HG03064 (cell line): Measurements from ENCODE around the gene CIAO3.
"Not testable (repeated sequence)": the region's sequence is repeated elsewhere in the genome, so short reads cannot be mapped to it uniquely, and the experiment has no call there.

Source experiments
- ATAC-seq: cut with Tn5 transposase; IDR thresholded peaks from one replicate; pipeline ENCODE4 v1.9.1; 2021; ENCODE audit warnings: low read depth; ENCODE audit not compliant: unreplicated experiment

CIAO3 gene

DNA sequence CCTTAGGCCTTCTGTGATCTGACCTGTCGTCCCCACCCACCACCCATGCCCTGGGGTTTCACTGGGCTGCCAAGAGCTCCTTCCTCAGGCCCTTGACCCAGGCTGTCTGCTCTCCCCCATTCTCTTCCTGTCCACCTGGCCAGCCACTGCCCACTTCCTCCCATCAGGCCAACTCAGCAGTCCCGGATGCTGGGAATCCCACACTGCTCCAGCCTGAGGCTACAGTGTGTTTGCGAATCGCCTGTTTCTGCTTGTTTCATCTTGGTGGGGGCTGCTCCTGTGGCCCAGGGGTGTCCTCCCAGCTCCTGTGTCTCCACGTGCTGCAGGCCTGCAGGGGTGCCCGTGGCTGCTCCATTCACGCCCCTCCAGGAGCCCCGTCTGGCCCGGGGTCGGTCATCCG is 26.7 kb downstream of the CIAO3 start:
- ATAC-seq, result no peak

DNA sequence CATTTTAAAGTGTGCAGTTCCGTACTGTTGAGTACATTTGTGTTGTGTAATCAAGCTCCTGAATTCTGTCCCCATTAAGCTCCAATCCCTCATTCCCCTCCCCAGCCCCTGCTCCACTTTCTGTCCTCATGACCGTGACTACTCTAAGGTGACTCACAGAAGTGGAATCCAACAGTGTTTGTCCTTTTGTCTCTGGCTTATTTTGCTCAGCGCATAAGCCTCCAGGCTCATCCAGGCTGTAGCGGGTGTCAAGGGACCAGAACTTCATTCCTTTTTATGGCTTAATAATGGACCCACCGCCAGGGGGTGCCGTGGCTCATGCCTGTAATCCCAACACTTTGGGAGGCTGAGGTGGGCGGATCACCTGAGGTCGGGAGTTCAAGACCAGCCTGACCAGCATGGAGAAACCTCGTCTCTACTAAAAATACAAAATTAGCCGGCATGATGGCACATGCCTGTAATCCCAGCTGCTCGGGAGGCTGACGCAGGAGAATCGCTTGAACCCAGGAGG is 28.0 kb downstream of the CIAO3 start:
- not testable (repeated sequence) for ATAC-seq

DNA sequence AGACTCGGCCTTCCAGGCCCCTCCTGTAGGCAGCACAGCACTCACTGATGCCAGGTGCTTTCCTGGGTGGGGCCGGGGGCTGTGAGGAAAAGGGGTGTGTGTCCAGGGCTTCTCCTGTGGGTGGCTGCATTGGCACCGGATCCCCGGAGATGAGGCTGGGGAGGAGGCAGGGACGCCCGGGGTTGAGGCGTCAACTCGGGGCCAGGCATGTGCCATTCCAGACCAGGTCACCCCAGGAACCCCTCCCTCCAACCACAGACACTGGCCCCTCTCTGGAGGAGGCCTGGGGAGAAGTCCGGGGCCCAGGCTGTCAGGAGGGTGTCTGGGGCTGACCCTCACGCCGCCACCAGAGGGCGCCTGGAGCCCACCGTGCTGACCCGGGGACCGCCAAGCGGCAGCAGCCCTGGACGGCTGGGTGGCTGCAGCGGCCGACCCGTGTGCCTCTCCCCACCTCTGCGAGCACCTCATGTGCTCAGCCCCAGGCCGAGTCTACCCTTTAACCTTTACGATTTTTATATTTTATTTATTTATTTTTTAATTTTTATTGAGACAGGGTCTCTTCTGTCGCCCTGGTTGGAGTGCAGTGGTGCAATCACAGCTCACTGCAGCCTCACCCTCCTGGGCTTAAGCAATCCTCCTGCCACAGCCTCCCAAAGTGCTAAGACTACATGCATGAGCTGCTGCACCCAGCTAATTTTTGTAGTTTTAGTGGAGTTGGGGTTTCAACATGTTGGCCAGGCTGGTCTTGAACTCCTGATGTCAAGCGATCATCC is 29.1 kb downstream of the CIAO3 start:
- no peak for ATAC-seq

DNA sequence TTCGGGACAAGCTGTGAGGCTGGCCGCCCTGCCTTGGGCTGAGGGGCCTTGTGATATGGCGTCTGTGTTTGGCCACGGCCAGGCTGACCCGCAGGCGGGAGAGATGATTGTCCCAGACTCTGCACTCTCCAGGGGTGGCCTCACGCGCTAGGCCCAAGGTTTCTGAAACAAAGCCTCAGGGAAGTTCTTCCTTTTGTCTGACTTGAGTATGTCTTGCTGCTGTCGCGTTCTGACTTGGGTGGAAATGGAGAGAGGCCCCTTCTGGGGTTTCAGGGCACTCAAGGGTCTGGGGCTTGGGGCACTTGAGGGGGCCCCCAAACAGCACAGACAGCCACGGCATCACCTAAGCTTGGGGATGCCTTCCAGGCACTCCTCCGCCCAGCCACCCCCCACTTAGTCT is 29.7 kb downstream of the CIAO3 start:
- no peak for ATAC-seq

DNA sequence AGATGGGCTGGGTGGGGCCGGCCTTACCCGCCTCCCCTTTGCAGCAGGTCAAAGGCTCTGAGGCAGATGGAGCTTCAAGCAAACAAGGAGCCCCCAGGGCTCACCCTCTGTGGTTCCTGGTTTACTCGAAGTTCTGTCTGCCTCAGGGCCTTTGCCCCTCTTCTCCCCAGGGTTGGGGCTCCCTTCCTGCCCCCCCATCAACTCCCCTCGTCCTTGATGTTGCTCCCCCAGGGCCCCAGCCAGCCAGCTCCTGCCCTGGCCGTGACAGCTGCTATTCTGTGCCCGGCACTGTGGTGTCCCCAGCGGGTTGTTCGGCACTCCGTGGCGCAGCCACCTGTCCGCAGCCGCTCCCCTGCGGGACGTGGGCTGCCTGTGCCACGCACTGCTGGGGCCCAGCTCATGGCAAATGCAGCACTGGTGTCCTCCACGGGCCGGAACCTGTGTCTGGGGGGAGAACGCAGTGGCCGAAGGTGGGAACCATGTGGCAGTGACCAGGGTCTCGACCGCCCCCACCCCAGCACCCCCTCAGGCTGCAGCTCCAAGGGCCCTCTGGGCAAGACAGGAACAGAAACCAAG is 30.2 kb downstream of the CIAO3 start:
- no peak for ATAC-seq

DNA sequence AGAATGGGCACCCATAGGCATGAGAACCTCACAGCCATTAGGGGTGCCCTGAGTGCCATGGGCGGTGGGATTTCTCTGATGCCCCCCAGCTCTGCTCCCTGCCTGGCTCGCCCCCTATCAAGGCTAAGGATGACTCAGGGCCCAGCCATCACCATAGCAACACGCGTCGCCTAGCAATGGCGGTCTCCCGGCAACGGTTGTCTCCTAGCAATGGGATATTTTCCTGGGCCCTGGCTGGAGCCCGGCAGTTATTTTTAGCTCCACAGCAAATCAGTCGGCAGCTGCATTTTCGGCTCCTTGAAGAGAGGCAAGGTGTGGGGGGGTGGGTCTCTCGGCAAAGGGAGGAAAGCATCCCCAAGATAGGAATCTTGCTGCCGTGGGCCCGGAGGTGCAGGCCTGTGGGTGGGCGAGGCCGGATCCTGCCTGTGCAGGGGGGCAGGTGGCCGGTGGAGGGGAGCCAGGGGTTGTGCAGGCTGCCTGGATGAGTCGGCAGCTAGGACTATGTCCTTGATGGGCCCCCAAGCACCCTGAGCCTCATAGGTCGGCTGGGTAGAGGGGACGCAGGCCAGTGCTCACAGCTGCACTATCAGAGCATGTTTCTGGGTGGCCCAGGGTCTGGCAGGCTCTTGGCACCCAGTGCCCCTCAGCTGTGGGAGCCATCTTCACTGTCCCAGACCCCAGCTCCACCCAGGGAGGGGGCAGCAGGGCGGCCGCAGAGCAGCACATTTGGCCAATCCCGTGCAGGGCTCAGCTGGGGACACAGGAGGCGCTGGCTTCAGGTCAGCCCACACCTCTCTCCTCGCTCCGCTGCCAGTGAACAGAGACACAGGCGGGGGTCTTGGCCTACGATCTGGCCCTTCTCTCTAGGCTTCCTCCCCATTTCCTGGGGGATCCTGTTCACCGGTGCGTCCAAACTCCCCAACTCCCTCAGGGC is 31.0 kb downstream of the CIAO3 start:
- ATAC-seq, result no peak

DNA sequence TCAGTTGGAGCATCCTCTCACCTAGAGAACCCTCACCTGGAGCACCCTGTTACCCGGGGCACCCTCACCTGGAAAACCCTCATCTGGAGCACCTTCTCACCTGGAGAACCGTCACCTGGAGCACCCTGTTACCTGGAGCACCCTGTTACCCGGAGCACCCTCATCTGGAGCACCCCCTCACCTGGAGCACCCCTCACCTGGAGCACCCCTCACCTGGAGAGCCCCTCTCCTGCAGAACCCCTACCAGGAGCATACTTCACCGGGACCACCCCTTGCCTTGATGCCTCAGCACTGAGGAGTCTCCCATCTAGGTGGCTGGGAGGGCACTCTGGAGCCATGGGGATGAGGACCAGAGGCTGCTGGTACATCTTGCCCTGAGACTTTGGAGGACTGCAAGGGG is 31.8 kb downstream of the CIAO3 start:
- ATAC-seq, result no peak

DNA sequence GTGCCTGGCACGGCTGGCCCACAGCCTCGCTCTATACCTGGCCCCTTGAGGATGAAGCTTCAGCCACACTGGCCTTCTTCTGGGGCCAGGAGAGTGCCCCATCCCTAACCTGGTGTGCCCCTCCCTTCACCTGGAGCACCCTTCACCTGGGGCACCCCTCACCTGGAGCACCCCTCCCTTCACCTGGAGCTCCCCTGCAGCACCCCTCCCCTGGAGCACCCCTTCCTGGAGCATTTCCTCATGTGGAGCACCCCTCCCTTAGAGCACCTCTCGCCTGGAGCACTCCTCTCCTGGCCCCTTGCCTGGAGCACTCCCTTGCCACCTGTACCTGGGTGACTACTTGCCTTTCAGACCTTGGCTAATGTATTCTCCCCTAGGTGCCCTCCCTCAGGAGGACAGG is 32.8 kb downstream of the CIAO3 start:
- no peak for ATAC-seq

DNA sequence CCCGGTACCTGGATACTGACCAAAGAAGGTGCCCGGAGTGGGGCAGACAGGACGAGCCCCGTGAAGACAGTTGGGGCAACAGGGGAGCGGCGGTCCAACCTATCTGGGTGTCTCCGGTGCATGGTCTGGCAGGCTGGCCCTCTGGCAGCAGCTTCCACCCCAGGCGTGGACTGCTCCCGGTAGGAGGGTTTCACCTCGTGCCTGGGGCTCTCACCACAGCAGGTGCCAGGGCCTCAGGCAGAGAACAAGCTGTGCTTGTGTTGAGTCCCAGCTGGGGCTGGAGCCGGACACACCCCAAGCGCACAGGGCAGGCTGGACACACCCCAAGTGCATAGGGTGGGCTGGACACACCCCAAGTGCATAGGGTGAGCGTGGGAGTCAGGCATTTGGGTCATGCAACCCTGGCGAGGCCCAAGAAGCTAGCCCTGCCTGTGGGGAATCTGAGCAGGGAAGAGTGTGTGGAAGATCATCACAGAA is 33.7 kb downstream of the CIAO3 start:
- ATAC-seq, result no peak

DNA sequence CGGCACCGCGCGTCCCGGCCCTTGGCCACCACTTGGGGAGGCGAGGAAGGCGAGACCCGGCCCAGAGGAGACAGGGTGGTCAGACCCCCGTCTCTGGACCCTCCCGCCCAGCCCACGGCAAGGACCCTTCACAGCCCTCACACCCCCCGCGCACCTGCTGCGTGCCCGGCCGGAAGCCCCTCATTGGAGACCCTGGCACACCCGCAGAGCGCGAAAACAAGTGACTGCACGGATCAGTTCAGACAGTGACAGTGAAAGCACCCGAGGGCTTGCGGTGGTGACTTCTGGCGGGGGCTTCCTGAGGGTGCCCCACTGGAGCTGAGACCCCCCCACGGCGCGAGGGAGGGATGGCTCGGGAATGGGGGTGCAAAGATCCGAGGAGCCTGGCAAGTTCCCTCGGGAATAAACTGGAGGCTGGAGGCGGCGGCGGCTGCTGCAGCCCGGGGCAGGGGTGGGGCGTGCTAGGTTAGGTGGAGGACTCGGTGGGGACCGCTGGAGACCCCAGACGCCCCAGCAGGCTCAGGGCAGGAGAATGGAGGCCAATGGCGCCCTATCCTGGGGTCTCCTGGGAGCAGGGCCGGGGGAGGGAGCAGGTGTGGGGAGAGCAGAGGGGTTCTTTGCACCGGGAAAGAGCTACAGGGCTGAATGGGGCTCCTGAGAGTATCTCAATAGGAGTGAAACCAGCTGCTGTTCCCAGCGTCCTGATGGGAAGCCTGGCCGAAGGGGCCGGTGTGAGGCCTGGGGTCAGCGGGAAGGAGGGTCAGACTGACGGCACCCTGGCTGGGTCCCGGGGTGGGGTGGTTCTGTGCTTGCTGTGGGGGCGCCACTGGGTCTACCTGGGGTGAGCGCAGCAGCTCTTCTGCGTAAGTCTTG is 34.4 kb downstream of the CIAO3 start:
- ATAC-seq, result no peak

DNA sequence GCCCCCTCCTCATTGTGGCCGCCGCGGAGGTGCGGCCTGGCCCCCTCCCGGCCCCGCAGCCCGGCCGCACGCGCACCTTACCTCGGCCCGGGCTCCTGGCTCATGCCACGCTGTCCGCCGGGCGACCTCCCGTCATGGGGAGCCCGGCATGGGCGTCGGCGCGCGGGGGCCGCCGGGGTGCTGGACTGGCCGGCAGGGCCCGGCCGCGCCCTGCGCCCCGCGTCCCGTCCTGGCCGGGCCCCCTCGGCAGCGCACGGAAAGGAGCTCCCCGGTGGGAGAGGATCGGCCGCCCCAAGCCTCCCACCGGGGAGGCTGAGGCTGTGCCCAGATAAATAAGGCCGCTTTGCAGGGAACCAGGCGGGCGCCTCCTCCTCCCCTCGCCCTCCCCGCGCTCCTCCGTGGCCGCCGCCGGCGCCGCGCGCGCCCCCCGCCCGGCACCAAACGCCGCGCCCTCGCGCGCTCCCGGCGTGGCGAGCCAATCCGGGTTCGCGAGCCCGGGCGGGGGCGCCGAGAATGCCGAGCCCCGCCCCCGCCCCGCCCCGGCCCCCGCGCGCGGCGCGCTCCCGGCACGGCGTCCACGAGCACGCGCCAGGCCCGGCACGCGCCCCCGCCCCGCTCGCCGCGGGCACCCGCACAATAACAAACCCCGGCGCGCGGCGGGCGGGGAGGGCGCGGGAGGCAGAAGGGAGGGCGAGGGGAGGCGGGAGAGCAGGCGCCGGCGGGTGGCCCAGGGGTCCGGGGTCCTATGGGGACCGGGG is 35.2 kb downstream of the CIAO3 start, which contains the start of gene FBXL16:
FBXL16 (minus strand) TSS at position 371 of the 758 bp plus-strand sequence. CDS start 8,396 bp downstream, outside the sequence.
- no peak for ATAC-seq

DNA sequence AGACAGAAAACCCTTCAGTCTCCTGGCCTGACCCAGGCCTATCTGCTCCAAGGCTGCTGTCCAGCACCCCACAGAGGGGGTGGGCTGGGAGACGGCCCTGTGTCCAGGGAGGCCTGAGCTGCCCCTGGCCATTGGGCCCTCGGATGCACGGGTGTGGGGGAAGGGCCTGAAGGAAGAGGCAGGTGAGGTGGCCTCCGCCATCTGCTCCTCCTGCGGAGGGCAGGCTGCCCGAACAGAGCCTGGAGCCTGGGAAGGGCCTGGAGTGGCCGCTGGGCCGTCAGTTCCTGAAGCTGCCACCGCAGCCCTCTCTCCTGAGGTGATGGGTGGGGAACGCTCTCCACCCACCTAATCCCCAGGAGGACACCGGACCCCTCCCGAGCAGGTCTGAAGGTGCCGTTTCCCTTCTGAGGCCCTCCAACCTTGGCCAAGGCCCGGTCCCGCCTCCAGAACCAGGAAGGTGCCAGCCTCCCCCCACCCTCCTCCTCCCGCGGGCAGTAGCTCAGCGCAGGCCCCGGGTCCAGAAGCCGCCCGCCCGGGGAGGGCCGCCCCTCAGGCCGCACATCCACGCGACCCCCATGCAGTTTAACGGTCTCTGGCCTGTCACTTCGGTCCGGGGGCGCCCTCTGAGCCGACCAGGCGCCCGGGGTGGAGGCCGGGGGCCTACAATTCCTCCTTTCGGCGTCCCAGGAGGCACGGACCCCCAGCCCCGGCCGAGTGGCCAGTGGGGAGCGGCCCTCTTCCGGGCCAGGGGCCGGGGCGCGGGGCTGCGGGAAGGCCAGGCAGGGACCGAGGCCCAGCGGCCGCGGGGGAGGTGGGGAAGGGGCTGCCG is 36.0 kb downstream of the CIAO3 start:
- ATAC-seq, result no peak

DNA sequence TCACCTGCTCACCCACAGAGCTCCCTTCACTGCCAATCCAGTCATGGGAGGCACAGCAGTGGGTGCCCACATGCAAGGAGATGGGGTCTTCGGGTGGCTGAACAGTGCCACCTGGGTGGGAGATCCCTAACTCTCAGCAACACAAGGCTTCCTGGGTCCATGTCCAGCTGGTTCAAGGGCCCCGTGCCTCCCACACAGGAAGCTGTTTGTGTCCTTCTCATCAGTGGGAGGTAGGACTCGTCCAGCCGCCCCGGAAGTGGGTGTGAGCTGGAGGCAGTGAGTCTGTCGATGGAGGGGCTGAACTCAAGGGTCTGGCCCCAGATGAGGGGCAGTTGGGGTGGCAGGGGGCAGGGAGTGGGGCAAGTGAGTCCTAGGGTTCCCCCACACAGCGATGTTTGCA is 36.8 kb downstream of the CIAO3 start:
- no peak for ATAC-seq

DNA sequence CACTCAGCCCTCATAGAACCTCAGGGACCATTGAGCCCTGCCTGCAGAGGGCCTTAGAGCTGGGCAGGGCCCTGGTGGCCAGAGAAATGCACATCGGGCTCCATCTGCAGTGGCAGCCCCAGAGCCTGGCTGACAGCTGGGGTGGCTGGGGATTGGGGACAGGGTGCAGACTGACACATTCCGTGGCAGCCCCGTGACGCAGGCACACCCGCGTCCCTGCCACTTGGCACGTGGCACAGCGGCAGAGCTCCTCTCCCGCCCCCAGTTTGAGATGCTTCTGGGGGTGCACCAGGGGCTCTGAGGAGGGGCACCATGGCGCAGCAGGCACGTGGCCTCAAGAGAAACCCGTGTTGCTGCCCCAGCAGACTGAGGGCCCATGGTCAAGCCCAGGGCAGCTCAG is 37.4 kb downstream of the CIAO3 start:
- ATAC-seq, result no peak

DNA sequence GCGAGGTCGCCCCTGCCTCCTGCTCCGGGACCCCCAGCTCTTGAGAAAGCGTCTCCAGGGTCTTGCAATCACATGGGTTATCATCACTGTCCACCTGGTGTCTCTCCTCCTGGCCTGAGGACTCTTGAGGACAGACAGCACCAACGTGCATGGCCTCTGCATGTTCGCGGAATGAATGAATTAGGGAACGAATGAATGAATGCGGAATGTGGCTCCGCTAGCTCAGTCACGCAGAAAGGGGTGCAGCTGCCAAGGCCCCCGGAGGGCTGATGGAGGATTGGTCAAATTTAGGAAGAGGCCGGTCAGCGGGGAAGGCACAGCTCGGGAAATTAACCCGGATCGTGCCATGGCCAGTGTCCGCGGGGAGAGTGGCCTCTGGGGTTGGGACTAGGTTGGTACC is 38.5 kb downstream of the CIAO3 start:
- ATAC-seq, result no peak

DNA sequence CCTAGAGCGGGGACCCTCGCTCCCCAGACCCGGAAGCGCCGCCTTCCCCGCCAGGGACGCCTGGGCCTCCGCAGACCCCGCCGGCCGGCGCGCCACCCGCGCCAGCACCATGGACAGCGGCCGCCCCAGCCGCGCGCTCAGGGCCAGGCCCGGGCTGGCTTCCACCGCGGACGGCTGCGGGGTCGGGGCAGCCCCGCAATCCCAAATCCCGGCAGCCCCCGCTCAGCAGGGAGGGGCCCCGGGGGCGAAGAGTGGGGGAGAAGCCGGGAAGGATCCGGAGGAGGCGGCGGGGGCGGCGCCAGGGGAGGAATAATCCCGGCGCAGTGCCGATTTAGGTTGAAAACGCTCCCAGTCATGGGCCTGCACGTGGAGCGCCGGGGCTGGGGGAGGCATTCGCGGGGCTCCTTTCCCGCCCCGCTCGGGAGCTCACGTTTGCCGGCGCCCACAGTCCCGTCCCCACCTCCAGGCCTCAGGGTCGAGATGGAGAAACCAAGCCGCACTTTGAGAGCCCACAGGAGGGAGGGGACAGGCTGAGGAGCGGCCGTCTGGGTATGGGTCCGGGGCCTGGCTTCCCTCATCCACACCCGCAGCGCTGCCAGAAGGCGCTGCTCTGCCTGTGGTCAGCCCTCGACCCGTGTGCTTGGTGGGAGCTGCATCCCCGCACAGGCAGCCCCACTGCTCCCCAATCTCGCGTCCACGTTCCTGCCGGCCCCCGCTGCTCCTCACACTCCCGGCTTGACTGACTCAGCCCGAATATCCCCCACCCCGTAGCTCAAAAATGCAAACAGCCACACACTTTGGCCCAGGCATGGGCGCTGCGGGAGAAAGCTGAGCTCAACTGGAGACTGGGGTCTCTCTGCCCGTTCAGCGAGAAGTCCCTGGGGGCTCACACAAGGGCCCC is 39.9 kb downstream of the CIAO3 start:
- ATAC-seq, result no peak

DNA sequence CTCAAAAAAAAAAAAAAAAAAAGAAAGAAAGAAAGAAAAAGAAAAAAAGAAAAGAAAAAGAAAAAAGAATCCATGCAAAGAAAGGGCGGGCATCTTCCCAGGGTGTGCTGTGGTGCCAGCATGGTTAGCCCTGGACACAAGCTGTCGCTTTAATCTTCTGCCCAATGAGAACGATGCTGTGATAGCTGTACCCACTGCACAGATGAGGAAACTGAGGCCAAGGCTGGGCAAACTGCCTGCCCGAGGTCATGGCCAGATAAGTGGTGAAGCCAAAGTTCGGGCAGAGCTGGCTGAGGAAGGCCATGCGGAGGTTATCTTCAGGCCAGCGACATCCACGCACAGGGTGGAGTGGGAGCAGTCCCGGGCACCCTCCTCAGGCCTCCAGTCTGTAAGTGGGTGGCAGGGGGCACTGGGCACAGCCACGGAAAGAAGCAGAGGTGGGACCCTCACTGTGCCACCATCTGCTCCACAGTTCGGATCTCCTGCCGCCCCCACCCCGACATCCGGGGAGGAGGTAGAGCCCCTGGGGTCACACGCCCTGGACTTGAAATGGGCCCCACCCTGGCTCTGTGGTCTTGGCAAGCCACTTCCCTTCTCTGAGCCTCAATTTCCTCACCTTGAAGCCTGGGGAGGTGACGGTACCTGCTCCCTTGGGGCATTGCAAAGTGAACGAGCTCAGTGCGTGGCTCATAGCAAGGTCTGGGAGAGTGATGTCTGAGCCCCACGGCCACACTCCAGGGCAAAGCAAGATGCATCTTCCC is 41.7 kb downstream of the CIAO3 start:
- no peak for ATAC-seq
